DMS153 treated with DMSO at 0.1 percent for 48 hours (cell line): Measurements from ENCODE around the gene ACVR1C.

ENCODE experiments used
- DNase-seq: peaks from one replicate; lab custom pipeline; 2025; ENCODE audit not compliant: unreplicated experiment; lab: John Stamatoyannopoulos, UW

Gene ACVR1C

DNA sequence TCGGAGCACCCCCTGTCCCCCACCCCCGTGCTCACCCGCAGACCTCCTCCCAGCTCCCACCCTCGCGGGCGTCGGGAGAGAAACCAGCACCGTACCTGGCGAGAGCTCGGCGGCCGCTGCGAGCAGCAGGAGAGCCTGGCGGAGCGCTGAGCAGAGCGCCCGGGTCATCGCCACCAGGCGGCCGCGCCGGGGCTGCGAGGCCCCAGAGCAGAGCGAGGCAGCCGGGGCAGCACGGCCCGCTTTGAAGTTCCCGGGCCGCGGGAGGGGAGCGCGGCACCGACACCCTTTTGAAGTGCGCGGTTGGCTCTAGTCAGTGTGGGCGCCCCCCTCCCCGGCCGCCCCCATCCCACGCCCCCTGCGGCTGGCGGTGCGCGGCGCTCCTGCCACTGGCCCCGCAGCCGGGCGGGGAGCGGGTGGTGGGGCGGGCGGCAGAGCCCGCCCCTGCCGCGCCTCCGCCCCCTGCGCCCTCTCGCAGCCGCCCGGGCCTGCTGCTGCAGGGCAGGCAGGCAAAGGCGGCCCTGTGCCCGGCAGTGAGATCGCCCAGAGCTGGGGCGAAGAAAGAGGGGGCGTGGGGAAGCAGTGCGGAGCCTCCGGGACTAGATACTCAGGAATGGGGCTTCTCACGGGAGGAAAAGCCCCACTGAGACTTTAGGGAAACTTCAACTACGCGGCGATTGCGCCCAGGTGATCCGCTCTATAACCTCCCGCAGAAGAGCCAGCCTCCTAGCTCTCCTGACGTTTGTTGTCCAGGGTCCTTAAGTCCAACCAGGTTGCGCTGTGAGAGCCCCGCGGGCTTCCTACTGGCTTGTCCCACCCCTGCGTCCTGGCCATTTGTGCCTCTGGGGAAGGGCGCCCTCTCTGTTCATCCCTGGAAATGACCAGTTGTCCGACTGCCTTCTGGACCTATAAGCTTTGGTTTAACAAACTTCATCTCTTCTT, at the start of gene ACVR1C:
Gene ACVR1C (minus strand): TSS at position 388 of the 939 bp plus-strand sequence. CDS start 220 bp downstream, at position 168.
- peak; percentile 38 for DNase-seq

DNA sequence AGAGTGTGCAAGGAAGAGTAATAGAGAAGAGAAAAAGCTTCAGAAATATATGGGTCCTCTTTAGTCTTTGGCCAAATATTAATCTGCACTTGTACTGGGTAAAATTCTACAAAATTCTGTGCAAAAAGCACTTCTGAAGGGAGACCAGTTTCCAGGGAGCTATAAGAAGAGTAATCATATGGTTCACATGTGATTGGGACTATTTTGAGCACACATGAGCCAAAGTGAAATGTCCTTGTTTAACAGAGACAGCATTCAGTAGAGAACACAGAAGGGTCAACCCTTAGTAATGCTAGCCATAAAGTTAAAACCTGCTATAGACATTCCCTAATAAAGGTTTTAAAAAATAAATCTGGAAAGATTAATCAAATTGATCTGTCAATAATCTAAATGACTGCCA, 49.3 kb upstream of the ACVR1C start:
- no peak for DNase-seq

DNA sequence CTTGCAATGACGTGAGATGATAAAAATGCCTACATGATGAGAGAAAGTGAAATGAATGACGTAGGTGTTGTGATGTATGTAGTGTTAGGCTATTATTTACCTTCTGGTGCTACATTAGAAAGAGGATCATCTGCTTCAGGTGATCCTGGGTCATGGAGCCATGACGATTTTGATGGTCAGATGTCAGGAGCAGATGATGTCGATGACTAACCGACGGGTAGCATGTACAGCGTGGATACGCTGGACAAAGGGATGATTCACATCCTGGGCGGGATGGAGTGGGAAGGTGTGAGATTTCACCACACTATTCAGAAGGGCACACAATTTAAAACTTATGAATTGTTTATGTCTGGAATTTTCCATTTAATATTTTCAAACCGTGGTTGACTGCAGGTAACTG, 43.5 kb upstream of the ACVR1C start:
- no peak for DNase-seq

DNA sequence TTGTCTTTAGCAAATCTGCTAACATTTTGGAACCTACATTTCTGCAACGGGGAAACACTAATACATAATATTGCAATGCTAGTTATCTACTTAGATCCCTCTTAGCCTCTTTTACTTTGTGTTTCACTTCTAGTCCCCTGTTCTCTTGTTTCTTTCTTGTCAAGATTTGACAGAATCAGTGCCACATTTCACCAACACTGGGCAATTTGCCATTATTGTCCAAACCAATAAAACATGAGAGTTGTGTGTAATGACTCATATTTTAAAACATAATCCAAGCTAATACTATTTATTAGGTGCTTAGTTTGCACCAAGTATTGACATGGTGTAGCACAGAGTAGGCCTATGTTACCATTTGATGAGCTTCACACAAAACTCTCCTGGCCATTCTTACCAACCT, 33.7 kb upstream of the ACVR1C start:
- no peak for DNase-seq

DNA sequence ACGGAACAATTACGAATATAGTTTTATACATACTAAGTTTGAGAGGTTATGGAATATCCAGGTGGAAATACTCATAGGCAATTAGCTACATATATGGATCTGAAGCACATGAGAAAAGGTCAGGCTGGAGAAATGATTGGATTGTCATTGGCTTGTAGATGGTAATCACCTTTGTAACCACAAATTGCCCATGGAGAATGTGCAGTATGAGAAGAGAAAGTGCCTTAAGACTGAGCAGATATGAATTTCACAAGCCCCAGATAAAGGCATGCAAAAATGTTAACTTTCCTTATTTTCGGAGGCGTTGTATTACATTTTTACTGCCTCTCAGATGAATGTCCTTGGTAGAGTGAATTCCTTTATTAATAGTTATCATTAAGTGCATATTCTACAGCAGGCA, 33.1 kb upstream of the ACVR1C start:
- DNase-seq, result no peak

DNA sequence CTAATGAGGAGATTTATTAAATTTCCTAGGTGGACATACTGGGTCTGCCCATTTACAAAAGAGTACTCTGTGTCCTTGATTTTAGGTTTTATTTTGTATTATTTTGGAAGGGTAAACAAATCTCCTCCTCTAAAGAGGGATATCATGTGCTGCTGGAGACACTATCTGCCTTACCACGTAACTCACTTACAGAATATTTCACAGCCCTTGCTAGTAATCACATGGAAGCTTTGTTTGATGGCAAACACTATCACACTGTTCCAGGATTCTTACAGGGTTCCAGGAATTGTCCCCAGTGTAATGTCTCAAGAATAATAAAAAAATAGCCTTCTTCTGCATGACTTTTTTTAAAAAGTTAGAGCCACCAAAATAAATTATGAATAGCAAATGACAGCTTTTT, 29.2 kb upstream of the ACVR1C start:
- no peak for DNase-seq

DNA sequence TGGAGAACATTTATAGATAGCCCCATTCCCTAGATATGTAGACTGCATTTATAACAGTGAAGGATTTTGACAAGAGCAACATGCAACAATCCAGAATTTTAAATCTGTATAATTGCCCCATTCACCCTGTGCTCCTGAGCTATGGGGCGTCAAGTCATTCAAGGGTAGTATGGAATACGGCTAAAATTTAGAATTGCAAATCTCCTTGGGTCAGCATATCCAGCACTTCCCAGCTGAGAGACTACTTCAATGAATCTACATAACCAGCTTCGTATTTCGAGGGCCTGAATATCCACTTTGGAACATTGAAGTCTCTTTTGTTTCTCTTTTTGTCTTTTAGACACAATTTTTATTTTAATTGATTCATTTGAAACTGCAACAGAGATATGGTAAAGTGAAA, 28.4 kb upstream of the ACVR1C start:
- DNase-seq, result no peak

DNA sequence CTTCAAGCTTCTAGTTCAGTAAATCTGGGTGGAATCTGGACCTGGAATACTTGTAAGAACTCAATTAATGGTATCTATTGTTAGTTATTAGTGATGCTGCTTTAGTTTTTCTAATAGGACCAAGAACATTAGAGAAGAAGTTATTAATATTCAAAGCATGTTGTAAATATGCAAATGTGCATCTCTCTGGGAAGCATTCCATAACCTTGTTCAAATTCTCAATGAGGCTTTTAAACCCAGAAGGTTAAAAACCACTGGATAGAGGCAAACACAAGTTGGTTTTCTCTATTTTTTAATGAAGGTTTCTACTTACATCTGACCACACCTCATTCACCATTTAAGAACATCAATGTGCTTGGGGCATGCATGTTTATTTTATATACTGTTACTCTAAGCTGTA, 16.1 kb upstream of the ACVR1C start:
- DNase-seq, result no peak

DNA sequence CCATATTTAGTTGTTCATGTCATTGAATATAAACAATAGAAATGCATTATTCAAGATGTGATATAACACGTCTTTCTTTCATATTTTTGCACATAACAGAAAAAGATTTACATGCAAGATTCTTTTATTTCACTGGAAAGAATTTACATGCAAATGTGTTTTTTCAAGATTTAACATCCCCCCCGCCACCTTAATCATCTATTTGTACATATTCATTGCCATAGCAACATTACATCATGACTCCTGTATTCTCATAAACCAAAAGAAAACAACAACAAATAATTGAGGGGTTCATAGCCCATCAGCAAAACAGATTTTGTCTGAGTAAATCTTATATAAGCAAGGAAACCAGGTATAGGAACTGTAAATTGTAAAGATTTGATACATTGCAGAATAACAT, 3.2 kb upstream of the ACVR1C start:
- DNase-seq, result no peak

DNA sequence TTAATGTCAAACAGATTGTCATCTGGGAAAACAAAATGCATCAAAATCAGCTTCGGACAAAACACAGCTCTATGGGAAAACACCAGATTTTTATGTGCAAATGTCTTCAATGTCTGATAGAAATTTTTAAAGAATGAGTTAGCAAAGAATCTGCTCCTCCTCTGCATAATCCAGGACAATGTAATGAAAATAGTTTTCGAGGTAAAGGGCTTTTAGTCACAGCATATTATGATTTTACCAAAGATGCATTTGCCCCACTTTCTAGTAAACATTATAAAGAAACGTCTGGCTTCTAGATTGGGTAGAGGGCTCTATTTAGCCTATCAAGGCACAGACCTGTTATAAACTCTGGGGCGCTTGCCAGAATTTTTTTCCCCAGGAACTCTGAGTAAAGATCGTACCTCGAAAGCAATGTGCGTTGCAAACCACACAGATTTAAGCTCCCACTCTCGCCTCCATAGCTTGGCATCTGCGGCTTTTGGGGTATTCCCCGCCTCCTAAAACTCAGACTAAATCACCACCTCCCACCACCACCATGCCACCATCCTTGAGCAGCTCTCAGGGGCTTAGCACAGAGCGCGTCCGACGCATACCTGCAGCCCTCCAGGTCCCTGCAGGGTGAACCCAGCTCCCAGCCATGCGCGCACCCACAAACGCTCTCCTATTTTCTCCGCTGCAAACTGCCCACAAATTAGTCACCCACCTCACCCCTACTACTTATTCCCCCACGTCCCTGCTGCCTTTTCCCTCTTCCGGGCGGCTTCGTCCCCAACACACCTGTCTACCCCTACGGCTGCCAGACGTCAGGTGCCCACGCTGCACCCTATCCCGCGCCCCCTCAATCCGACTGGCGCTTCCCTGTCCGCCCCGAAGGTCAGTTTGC, 829 bp downstream of the ACVR1C start:
- no peak for DNase-seq

DNA sequence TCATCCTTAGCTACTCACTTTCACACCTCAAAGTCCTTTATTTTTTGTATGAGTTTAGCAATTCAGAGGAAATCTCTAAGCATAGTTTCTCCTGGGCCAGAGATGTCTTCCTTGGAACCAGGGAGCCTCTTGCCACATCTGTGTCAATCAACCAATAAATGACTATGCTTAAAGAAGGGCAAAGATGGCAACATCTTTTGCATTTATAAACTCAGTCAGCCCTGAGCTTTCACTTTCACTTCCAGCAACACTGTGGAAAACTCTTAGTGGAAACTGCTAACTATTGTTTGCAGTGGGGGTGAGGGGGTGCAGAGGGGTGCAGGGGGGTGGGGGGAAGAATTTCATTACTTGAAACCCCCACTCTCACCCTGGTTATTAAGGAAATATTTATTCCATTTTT, 3.4 kb downstream of the ACVR1C start:
- no peak for DNase-seq

DNA sequence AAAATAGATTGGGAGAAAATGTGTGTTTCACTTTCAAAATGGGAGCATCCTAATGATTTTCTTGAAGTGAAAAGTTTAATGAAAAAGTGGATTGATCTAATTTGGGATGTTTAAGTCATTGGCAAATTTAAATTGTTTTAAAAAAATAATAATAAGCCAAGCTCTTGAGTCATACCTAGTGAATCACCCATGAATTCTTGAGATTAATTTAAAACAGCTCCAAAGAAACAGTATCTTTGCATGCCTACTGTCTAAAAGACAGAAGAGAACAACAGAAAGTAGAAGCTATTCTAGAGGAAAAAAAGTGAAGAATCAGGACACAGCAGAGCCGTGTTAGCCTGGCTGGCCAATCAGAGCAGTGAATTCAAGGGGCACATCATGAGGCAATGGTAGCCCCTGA, 7.7 kb downstream of the ACVR1C start:
- no peak for DNase-seq

DNA sequence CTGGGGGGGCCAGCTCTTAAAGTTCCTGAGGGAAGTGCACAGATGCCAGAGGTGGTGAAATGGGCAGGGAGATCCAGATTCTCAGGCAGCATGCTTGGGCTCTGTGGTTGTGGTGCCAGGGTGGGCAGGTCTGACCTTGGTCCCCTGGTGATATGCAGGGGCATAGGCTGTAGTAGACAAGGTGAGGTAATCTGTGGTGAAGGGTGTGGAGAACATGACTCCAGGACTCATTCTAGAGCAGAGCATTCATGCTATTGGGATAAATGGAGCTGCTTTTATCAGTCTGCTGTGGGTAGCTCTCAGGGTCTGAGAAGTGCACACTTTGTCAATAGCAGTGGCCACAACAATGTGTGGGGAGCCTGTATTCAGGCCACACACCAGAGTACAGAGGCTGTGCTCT, 16.9 kb downstream of the ACVR1C start:
- DNase-seq, result no peak

DNA sequence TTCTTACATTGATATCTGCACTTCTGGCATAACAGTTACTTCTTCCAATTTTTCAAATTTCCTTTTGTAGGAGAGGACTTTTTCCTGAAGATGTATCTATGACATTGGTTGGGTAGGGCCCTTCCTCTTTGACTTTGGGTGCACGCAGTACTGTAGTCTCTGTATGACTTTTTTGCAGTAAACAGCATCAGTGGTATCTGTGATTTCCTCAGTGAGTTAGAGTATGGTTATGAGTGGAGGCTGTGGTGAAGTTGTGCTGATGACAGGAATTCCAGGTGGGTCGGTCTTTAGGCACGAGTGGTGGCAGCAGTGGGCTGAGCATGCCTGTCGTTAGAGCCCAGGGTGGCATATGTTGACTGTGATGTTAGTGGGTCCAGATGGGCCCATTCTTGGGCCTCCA, 17.6 kb downstream of the ACVR1C start:
- DNase-seq, result no peak

DNA sequence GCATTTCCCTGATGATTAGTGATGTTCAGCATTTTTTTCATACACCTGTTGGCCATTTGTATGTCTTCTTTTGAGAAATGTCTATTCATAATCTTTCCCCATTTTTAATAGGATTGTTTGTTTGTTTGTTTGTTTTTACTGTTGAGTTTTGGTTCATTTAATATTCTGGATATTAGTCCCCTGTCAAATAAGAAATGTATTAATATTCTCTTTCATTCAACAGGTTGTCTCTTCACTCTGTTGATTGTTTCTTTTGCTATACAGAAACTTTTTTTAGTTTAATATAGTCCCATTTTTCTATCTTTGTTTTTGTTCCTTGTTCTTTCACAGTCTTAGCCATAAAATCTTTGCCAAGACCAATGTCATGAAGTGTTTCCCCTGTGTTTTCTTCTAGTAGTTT, 22.1 kb downstream of the ACVR1C start:
- no peak for DNase-seq

DNA sequence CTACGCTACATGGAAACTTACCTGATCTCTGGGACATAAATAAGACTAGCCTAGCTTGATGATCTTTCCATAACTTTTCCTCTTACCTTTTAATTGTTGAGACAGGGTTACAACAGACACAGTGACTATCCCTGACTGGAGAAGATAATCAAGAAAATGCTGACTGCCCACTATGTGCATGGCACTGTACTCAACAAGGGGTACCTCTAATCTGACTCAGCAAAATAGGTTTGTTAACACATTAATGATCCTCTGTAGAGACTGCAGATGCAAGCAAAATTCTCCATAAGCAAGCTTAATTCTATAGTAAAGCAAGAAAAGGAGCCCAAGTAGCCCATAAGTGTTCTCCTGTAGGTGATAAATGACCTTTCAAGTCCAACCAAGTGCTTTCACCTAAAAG, 25.5 kb downstream of the ACVR1C start:
- no peak for DNase-seq

DNA sequence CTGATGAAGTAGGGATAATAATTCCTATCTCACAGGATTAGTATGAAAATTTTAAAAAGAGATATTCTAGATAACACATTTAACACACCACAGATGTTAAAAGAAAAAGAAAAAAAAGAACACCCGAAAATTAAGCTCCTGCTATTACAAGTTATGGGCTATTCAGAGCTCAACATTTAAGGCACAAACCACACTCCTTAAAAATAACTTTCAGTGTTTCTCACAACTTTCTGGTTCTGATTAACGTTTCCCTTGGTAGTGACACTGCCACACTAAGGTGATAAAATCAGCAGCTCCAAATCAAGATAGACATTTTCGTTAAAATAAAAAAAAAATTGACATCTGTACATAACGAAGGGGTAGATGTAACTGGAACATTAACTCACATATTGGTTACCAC, 26.9 kb downstream of the ACVR1C start:
- DNase-seq, result no peak

DNA sequence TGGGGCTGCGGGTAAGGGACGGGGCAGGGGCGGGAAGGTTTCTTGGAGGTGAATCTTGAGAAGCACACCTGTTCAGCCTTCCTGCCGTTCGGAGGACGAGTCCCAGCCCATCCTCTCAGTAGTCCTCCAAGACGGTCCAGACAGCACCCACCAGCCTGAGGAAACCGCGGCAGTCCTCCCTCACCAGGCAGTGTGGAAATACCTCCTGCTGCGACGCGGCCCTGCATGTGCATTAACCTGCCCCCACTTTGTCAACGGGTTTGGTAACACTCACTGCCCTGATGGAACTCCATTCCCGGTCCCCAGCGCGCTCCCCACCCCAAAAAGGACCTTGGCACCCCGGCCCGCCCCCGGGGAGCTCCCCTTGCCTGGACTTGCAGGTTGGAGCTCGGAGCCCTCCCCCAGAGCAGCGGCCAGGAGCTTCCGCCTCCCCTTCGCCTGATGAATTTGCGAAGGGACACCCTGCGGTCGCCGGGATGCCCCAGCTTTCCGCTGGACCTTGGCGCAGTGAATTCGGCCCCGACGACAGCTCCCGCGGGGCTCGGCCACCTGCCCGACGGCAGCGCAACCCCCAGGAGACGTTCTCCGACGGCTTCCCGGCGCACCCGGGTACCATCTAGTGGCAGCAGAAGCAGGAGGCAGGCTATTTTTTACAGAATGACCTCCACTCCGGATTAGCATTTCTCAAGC, 31.5 kb downstream of the ACVR1C start:
- DNase-seq, result no peak

DNA sequence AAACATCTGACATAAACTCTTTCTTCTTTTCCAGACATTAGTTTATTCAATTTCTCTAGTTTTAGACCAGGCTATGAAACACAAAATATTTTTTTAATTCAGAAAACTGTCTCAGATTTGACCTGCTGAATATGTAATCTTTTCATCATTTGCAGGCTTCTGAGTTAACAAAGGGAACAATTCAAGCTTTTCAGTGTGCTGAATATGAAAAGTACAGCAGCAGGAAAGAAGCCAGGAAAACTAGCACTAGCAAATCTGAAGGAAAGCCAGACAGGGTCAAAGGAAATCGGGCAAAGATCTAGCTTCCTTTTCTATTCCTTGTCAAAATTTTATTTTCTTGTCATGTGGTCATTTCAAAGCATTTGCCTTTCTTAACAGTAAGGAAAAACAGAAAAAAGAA, 35.3 kb downstream of the ACVR1C start:
- DNase-seq, result no peak

DNA sequence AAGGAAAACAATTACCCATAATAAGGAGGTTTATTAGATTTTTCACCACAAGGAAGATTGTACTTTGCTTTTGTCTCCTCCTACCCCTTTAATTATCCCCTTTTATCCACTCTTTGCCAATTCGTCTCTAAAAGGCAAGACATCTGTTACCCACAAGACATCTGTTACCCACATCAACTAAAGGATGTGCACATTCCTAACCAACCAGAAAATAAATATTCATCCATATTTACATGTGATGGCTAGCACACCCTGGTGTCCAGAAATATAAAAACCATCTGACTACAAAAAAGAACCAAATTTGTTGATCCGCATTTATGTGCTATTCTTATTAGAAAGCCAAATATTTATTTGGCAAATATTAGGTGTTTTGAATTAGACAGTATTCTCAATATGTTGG, 35.7 kb downstream of the ACVR1C start:
- DNase-seq, result no peak

DNA sequence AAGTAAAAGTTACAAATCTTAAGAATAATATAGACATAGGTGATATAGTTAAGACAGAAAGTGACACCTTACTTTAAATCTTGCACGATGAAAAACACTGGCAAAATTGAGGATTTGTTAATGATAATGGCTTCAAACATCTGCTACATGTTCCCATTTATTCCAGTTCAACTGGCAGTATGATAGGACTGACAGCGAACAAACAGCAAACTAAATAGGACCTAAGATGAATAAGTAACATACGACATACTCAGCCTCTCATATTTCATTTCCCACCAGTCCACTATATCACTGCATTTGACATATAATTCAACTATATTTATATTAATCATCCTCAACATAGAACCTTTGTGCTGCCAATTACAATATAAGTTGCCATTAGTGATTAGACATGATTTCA, 36.3 kb downstream of the ACVR1C start:
- DNase-seq, result no peak
